Putamen (tissue), 1 donor: ENCODE results near the gene ACD.
A peak's percentile ranks its signal among the peaks of the same experiment; 100 is the strongest.

Experiments
- DNase-seq: peaks from one replicate; pipeline ENCODE4 v3.0.0-alpha.2; 2016; ENCODE audit warnings: low spot score

The ACD gene

DNA sequence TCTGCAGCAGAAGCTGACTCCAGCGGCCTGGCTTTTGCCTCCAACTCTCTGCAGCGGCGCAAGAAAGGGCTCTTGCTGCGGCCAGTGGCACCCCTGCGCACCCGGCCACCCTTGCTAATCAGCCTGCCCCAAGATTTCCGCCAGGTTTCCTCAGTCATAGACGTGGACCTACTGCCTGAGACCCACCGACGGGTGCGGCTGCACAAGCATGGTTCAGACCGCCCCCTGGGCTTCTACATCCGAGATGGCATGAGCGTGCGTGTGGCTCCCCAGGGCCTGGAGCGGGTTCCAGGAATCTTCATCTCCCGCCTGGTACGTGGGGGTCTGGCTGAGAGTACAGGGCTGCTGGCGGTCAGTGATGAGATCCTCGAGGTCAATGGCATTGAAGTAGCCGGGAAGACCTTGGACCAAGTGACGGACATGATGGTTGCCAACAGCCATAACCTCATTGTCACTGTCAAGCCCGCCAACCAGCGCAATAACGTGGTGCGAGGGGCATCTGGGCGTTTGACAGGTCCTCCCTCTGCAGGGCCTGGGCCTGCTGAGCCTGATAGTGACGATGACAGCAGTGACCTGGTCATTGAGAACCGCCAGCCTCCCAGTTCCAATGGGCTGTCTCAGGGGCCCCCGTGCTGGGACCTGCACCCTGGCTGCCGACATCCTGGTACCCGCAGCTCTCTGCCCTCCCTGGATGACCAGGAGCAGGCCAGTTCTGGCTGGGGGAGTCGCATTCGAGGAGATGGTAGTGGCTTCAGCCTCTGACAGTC, 2.0 kb upstream of the ACD start:
- no peak for DNase-seq

DNA sequence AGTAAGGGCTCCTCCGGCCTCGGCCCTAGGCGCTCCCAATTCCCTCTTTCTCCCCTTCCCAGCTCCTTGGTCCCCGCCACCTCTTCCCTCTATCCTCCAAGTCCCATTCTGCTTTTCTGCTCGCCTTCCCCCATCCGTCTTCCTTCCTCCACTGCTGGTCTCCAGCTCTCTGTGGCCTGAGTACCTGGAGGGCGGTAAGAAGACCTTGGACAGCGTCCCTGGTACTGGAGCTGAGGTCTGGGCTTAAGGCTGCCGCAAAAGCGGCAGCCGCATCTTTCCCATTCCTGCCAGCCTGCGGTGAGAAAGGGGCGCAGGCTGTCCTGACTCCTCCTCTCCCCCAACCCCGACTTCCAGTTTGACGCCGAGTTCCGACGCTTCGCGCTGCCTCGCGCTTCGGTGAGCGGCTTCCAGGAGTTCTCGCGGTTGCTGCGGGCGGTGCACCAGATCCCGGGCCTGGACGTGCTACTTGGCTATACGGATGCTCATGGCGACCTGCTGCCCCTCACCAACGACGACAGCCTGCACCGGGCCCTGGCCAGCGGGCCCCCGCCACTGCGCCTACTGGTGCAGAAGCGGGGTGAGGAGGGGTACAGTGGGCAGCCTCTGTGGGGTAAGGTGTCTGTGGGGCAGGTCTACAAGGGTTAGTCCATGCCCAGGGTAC, 1.2 kb upstream of the ACD start:
- no peak for DNase-seq

DNA sequence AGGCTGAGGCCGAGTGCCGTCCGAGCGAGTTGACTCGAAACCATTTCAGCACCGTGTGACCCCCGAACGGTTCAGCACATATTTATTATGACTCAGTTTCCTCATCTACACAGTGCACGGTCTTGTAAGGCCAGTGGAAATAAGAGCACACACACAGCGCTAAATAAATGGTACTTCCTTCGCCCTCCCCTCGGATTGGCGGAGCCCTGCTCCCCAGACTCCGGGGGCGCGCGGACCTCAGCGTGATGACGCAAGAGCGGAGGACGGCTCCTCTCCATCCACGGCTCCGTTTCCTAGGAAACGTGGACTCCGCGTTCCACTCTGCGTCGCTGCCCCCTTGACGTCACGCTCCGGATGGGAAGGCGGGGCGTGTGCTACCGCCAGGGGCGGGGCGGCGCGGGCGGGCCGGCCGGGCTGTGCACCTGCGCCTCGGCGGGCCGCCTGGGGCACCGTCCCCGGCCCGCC, 536 bp upstream of the ACD start, which contains the start of gene PARD6A:
Gene PARD6A (plus strand): TSS at position 397 of the 465 bp plus-strand sequence. CDS start 79 bp downstream, outside the sequence.
- peak; percentile 98 for DNase-seq

DNA sequence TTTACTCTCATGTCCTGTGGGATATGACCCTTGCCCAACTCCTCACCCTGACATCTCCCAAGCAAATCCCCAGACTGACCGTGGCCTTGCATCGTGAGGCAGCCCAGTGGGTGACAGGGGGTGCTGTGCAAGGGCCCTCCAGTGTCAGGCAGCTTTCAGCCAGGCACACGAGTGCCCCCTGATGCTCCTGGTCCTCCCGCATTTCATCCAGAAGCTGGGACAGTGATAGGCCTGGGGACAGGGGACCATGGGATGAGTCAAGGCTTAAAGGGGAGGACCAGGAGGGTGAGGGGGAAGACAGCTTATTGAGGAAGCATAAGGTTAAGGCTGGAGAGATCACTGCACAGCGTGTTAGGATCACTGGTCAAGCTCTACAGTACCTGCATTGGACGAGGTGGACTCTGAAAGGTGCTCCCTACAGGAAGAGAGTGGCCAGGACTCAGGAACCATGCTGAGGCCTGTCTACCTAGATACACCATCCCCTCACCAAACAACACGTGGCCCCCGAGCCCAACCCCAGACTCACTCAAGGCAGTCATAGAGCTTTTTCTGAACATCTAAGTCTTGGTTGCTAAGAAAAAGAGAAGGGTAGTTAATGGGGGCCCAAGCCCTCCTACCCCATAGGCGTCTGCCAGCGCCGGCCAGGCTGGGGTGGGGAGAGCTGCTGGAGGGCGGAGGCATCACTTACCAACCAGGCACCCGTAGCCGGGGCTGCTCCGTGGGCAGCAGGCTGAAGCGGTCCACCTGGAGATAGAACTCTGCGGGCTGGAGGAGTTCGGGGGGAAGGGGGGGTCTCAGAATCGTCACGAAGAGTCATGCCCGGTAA, 998 bp downstream of the ACD start:
- no peak for DNase-seq

DNA sequence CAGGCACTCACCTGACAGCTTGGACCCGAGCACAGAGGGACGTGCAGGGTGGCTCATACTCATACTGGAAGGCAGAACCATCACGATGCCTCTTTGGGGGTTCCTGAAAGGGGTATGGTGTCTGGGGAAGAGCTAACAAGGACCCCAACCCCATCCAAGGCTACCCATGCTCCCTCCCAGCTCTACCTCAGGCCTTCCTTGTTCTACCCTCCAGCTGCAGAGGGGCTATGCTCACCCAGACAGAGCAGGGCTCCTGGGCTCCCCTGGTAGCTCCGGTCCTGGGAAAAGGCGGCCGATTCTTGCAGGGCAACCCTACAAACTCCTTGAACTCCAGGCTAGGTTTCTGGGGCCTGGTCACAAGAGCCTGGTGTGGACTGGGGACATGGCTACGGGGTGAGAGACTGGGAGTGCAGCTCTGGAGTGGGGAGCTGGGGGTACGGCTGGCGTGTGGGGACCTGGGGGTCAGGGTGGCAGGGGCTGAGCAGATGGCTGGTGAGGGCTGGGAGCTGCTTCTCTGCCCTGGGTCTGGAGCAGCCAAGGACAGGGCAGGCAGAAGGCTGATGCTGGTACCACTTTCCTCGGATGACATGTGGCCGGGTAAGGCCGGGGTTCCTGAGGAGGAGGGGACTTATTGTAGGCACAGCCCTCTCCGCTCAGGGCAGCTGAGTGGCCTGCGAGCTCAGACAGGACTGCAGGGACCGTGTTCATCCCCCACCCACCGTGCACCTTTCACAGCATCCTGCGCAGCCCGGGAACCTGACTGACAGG, 2.1 kb downstream of the ACD start:
- no peak for DNase-seq

DNA sequence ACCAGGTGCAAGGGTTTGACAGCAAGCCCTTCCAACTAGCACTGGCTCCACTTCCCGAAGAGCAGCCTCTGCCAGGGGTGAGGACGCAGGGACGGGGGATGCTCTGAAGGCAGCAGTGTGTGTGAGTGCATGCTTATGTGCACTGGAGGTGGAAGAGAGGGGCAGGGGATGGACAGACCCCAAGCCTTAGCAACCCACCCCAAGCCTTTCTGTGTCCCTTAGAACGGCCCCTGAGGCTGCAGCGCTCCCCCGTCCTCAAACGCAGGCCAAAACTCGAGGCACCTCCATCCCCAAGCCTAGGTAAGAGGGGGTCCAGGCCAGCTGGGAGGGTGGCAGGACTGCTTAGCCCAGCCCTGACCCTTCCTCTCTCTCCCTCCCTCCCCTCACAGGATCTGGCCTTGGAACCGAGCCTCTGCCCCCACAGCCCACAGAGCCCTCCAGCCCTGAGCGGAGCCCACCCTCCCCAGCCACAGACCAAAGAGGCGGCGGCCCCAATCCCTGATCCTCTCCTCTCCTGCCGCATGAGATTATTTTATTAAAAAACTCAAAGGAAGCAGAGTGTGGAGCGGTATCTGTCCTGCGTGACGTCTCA, 2.9 kb downstream of the ACD start:
- DNase-seq, result no peak

DNA sequence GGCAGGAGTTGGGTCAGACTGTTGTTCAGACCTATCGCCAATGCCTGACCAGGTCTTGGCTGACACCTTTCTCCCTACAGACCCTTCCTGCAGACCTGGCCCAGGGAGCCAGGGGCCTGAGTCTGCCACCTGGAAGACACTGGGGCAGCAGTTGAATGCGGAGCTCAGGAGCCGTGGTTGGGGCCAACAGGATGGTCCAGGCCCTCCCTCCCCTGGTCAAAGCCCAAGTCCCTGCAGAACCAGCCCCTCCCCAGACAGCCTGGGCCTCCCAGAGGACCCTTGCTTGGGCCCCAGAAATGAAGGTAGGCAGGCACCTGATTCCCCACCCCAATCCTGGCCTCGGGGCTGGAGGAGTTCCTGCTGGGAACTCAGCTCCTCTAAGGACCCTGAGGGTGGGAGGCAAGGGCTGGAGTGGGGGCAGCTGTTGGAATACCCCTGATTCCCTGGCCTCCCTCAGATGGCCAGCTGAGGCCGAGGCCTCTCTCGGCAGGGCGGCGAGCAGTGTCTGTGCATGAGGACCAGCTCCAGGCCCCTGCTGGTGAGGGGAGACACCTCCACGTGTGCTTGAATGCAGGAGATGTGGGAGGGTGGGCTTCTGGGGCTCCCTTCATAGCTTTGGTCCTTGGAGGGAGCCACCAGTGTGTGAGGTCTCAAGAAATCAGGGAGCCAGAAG, 3.6 kb downstream of the ACD start:
- DNase-seq, result no peak

DNA sequence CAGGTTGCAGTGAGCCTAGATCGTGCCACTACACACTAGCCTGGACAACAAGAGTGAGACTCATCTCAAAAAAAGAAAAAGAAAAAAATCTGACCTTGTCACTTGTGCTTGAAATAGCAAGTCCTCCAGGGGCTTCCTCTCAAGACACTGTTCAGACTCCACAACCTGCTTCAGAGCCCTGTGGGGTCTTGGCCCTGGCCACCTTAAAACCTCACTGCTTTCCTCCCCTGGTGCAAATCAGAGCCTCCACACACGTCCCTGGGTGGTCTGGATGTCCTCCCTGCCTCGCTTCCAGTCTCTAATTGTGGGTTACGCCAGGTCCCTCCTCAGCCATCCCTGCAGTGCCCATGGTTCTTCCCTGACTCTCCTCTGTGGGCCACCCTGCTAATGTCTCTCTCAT, 4.7 kb downstream of the ACD start:
- no peak for DNase-seq

DNA sequence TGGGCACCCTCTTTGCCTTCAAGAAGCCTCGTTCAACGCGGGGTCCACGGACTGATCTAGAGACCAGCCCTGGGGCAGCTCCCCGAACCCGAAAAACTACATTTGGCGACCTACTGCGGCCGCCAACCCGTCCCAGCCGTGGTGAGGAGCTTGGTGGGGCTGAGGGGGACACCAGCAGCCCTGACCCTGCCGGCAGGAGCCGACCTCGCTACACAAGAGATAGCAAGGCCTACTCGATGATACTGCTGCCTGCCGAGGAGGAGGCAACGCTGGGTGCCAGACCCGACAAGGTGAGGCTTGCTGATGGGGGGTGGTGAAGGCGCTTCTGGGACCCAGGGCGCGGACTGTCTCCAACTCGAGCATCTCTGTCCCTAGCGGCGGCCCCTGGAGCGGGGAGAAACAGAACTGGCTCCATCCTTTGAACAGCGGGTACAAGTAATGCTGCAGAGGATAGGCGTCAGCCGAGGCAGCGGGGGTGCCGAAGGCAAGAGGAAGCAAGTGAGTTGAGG, 5.6 kb downstream of the ACD start:
- no peak for DNase-seq

DNA sequence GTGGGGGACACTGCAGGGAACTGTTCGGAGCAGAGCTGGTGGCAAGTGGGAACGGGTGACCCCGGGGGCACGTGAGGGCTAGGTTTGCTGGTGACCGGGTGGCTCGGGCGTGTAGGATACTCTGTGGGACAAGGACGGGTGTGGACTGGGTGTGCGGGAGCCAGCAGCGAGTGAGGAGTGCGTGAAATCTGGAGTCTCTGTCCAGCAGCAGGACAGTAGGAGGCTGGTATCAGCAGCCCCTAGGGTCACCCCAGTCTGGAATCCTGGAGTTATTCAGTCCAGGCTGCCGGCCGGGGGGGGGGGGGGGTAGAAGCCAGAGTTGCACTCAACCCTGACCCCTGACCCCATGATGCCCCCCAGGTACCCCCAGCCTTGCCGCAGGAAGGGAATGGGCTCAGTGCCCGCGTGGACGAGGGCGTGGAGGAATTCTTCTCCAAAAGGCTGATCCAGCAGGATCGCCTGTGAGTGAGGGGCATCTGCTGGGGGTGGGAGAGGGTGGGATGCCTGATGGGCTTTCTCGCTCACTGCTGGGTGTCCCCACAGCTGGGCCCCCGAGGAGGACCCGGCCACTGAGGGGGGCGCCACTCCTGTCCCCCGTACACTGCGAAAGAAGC, 6.2 kb downstream of the ACD start:
- DNase-seq, result no peak

DNA sequence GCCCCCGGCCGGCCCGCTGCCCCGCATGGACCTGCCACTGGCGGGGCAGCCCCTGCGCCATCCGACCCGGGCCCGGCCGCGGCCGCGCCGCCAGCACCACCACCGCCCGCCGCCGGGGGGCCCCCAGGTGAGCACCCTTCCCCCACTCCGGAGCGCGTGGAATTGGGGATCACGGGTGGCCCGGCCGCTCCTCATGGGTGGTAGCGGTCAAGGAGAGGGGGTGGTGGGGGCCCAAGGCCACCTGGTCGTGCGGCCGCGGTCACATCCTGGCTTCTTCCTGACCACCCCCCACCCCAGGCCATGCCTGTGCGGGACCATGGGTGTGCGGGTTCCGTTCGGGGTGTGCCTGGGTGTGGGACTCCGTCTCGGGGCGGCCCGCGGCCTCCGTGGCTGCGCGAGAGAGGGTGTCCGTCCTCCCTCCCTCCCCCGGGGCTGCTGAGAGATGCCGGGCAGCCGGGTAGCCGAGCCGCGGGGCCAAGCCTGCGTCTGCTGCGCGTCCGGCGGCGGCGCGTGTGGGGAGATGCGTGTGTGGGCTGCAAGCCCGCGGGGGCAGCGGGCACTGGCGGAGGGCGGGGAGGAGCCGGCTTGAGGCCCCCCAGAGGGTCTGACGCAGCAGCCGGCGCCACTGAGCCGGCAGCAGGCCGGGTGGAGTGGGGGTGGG, 6.8 kb downstream of the ACD start:
- DNase-seq, result no peak

DNA sequence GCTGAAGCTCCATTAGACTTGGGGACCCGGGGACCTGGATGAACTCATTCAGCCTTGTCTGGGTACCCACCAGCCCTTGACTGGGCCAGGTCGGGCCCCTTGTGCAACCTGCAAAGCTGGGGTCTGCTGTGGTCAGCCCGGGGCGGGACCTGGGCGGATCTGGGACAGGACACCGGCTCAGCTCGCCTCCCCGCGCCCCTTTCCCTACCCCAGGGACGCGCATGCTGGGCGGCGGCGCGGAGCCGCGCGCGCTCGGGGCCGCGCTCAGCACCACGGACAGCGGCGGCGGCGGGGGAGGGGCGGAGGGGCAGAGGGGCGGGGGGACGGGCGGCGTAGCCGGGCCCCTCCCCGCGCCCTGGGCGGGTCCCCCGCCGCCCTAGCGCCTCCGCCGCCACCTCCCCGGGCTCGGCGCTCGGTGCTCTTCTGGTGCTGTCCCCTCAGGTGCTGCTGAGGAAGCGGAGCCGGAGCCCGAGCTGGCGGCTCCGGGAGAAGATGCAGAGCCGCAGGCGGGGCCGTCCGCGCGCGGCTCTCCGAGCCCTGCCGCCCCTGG, 7.4 kb downstream of the ACD start:
- DNase-seq, result no peak

DNA sequence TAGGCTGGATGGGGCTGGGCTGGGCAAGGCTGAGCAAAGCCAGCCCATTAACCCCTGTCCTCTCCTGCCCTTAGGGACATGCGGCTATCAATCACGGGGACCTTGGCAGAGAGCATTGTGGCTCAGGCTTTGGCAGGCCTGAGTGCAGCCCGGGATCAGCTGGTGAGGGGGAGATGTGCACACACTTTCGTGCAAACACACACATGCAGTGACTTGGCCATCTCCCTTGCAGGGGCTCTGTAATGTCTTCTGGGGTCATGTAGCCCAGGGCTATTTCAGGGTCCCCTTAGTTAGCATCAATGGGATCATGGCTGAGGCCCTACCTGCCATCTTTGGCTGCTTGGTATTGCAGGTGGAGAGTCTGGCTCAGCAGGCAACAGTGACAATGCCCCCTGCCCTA, 8.2 kb downstream of the ACD start:
- no peak for DNase-seq

DNA sequence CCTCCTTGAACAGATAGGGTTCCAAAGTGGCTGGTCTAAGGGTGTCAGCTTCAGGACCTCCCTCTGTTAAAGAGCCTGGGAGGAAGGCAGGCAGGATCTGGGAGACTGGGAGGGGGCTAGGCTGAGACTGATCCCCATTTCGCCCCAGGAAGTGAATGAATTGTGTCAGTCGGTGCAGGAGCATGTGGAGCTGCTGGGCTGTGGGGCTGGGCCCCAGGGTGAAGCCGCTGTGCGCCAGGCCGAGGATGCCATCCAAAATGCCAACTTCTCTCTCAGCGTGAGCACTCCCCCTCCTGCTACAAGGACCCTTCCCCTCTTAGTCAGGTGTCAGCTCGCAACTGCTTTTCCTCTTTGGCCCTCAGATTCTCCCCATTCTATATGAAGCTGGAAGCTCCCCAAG, 9.0 kb downstream of the ACD start:
- no peak for DNase-seq

DNA sequence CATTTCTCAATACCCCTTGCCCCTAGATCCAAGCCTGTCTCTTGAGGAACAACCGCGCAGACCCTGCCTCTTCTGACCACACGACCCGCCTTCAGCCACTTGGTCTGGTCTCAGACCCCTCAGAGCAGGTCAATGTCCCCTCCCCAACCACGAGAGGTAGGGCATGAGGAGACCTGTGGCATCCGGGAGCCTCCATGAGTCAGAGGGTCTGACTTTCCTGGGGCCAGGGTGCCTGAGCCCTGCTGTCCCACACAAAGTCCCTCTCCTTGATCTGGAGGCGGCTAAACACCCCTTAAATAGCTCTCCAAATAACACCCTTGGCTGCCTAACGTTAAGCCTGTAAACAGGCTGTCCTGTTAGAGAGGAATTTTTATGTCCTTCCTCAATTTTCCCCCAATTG, 10.0 kb downstream of the ACD start:
- DNase-seq, result no peak

DNA sequence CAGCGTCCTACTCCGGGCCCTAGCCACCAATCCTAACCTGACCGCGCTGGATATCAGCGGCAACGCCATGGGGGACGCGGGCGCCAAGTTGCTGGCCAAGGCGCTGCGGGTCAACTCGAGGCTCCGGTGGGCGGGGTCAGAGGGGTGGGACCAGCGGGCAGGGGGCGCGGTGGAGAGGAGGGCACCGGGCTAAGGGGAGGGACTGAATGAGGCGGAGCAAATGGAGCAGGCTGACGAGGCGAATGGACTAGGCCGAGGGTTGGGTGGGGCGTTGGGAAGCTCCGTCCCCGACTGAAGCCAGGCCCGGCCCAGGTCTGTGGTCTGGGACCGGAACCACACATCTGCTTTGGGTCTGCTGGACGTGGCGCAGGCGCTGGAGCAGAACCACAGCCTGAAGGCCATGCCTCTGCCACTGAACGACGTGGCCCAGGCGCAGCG, 10.5 kb downstream of the ACD start:
- DNase-seq, result no peak

DNA sequence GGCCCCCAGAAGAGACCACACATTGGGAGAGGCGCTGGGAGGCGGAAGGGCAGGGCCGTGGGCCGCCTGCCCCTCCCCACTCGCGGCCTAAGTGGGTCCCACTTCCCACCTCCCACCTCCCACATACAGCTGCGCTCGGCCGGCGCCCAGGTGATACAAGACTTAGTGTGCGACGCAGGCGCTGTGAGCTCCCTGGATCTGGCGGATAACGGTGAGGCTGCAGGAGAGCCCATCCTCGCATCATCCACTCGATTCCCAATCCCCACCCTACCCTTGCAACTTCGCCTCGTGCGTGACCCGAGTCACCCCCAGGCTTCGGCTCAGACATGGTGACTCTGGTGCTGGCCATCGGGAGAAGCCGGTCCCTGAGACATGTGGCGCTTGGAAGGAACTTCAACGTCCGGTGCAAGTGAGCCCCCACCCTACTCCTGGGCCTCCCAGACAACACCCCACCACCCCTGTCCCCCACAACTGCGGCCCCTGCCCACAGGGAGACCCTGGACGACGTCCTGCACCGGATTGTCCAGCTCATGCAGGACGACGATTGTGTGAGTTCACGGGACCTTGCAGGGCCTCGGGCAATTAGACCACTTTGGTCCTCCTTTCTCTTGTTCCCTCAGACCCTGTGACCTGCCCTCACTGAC, 11.2 kb downstream of the ACD start:
- no peak for DNase-seq

DNA sequence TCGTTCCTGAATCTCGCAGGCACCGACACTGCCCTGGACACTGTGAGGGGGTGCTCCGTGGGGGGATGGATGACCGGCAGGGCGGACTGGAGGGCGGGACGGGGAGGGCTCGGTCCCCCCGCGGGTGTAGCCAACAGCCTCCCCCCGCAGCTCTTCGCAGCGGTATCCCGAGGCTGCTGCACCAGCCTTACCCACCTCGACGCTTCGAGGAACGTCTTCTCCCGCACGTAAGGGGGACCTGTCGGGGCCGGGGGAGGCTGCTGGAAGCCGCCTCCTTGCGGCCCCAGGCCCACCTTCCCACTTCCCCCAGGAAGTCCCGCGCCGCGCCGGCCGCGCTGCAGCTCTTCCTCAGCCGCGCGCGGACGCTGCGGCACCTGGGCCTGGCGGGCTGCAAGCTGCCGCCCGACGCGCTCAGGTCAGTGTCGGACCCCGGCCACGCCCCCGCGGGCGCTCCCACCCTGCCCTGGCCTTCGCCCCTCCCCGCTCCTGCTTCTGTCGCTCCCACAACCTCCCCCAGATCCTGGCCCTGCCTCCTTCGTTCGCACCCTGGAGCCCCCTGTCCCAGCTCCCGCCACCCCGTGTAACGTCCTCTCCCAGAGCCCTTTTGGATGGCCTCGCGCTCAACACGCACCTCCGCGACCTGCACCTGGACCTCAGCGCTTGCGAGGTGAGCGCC, 11.8 kb downstream of the ACD start:
- DNase-seq, result no peak
